CD4-positive, CD25-positive, alpha-beta regulatory T cell (primary cell): ENCODE measurements around the gene GLRA3. TPM values are rescaled to one million over a fixed set of nuclear protein-coding genes. Genes with fewer than 3 reads are reported as not detected.

Experiments
- ATAC-seq, 2 donors: fragments of 150-1000 bp; cut with Tn5 transposase; one replicate each; pipeline ENCODE4 v1.10.0; 2021; ENCODE audit warnings: low read depth in 2 of 2, moderate number of reproducible peaks in 2 of 2, moderate library complexity in 1 of 2
- DNase-seq, 3 donors: peaks; one replicate each; pipeline versions ENCODE4 v3.0.0 to v3.0.0-alpha.2; 2012 to 2022; ENCODE audit warnings: mixed read lengths in 1 of 3
- H3K27ac ChIP-seq: one replicate; pipeline ENCODE4 v1.7.0; 2013; ENCODE audit warnings: mild to moderate bottlenecking, low read length; ENCODE audit not compliant: insufficient read depth, poor library complexity, severe bottlenecking
- H3K27me3 ChIP-seq: one replicate; pipeline ENCODE4 v1.7.0; 2013; ENCODE audit warnings: low read length; ENCODE audit not compliant: control insufficient read depth, insufficient read depth
- H3K36me3 ChIP-seq: one replicate; pipeline ENCODE4 v1.7.0; 2013; ENCODE audit warnings: mild to moderate bottlenecking, low read length, moderate library complexity; ENCODE audit not compliant: control insufficient read depth, insufficient read depth
- H3K4me1 ChIP-seq: 2 replicates; pipeline ENCODE4 v1.7.0; 2013; ENCODE audit warnings: mild to moderate bottlenecking, low read length; ENCODE audit not compliant: insufficient read depth, control insufficient read depth, poor library complexity, severe bottlenecking
- H3K4me3 ChIP-seq: one replicate; pipeline ENCODE4 v1.7.0; 2013; ENCODE audit warnings: low read depth, mild to moderate bottlenecking, low read length, moderate library complexity
- H3K9me3 ChIP-seq, 2 experiments: 1 replicate in 1 of 2; 2 replicates in 1 of 2; pipeline ENCODE4 v1.7.0; 2013; ENCODE audit warnings: low read length in 2 of 2, mild to moderate bottlenecking in 1 of 2, moderate library complexity in 1 of 2; ENCODE audit not compliant: control insufficient read depth in 2 of 2
- H3K27ac Mint-ChIP-seq, 3 donors: one replicate each; pipeline ENCODE4 v1.8.0; 2020 to 2022; ENCODE audit warnings: mild to moderate bottlenecking in 3 of 3, mixed read lengths in 3 of 3, moderate library complexity in 2 of 3
- H3K27me3 Mint-ChIP-seq: one replicate; pipeline ENCODE4 v1.8.0; 2022; ENCODE audit warnings: mild to moderate bottlenecking, mixed read lengths
- H3K36me3 Mint-ChIP-seq: one replicate; pipeline ENCODE4 v1.8.0; 2020; ENCODE audit warnings: mixed read lengths
- H3K4me1 Mint-ChIP-seq, 4 donors: one replicate each; pipeline ENCODE4 v1.8.0; 2020 to 2022; ENCODE audit warnings: mixed read lengths in 4 of 4, mild to moderate bottlenecking in 1 of 4
- H3K4me3 Mint-ChIP-seq, 4 donors: one replicate each; pipeline ENCODE4 v1.8.0; 2020 to 2022; ENCODE audit warnings: mild to moderate bottlenecking in 4 of 4, mixed read lengths in 4 of 4, moderate library complexity in 3 of 4
- H3K9me3 Mint-ChIP-seq, 7 donors: one replicate each; pipeline ENCODE4 v1.8.0; 2020 to 2022; ENCODE audit warnings: mixed read lengths in 7 of 7, mild to moderate bottlenecking in 3 of 7, moderate library complexity in 2 of 7
- polyA plus RNA-seq, 4 donors: library from polyadenylated mRNA; unstranded; fragments of 300-500 nt; fragmentation: Illumina TruSeq; gene quantifications; one replicate each; pipeline ENCODE4 v1.2.3, GENCODE V29; 2021
- total RNA-seq: library from RNA; stranded (reverse); gene quantifications from one replicate; pipeline ENCODE4 v1.2.3, GENCODE V29; 2022

Gene GLRA3
- total and polyA plus RNA-seq, 5 donors from 2014 or later: not detected

DNA sequence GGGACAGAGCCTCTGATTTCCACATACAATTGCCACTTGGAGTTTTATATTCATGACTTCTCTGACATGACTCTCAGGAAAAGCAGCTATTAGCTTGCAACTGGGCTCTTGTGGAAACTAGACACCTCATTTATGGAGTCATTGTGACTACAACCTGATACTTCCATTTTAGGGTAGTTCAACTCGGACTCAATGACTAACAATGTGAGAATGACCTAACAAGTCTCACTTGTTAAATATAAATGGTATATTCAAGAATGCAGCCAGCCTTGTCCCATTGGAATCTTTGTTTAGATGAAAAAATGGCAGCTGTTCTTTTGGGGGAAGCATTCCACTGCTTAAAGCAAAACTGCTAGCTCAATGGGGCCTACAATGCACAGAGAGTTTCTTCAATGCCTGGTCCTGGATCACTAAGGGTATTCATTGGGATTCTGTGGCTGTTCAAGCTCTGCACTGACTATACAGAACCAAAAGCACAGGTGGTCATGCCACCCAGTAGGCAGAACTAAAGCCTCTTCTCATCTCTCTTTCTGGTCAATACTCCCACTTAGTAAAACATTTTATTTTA, 36.5 kb upstream of the GLRA3 start:
- Histone ChIP-seq H3K9me3 (no peaks in the 10 kb centered on the region), H3K27me3 (no peaks in the 10 kb centered on the region), H3K27ac (no peak overlapping the region), H3K36me3 (no peaks in the 10 kb centered on the region), H3K4me3 (no peak overlapping the region), H3K4me1 (no peaks in the 10 kb centered on the region)
- H3K27ac Mint-ChIP-seq: no peak overlapping the region
- no peak overlapping the region for H3K4me3 Mint-ChIP-seq
- H3K9me3 Mint-ChIP-seq: peaks cover 1 to 22% (median 3%) of the 10 kb centered on the region in 7 donors
- ATAC-seq (no peak), DNase-seq (no peak)
- H3K4me1 Mint-ChIP-seq: no peaks in the 10 kb centered on the region
- no peaks in the 10 kb centered on the region for H3K27me3 Mint-ChIP-seq
- H3K36me3 Mint-ChIP-seq: no peaks in the 10 kb centered on the region

DNA sequence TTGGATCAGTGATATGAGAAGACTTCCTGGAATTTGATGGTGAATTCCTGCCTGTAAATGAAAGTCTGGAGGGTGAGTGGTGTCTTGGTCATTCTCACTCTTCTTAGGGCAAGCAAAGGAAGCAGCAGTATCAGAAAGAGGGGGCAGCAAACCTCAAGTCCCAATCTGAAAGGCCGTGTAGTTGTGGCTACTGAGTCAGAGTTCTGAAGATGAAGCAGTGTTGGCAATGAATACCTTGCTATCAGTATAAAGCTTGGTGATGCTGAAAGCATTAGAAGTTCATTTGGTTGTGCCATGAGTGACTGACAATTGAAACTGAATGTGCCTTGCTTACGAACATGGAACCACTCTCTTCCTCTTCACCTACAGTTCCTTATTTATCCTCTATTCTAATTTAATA, 35.0 kb upstream of the GLRA3 start:
- Histone ChIP-seq H3K27ac (no peak overlapping the region), H3K4me3 (no peak overlapping the region), H3K27me3 (no peaks in the 10 kb centered on the region), H3K36me3 (no peaks in the 10 kb centered on the region), H3K9me3 (no peaks in the 10 kb centered on the region), H3K4me1 (no peaks in the 10 kb centered on the region)
- Mint-ChIP-seq H3K4me1 (no peaks in the 10 kb centered on the region), H3K27ac (no peak overlapping the region), H3K36me3 (no peaks in the 10 kb centered on the region), H3K4me3 (no peak overlapping the region), H3K27me3 (no peaks in the 10 kb centered on the region), H3K9me3 (peaks cover 3 to 24% (median 5%) of the 10 kb centered on the region in 7 donors)
- DNase-seq: no peak
- no peak for ATAC-seq

DNA sequence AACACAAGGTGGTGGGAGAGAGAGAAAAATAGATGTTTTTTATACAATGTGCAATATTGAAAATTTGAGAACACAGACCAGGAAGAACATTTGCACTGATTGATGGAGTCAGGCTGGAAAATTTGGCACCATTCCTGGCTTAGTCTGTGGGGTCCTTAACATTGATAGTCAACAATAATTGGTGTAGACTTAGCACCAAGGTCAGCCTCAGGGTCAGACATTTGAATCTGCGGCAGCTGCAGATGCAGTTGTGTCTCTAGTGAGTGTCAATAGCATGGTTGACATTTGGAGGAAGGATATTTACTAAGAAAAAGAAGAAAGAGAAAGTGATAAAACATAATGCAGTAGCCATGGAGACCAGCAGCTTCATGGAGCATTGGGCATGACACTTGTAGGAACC, 31.5 kb upstream of the GLRA3 start:
- no peak overlapping the region for H3K27ac ChIP-seq

DNA sequence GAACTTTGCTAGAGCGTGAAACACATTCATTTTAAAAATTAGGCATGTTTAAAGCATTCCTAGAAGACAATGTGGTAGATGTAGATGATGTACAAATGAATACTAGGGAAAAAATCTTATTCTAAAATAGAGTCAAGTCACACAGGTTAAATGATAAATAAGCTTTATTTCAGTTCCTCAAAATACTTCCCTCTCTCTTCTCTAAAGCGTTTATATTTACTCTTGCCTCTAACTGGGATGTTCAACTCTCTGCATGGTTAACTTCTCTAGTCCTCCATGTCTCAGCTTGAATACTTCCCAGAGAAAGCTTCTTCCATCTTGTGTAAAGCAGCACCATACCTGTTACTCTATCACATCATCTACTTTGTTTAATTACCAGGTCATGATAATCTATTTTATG, 30.9 kb upstream of the GLRA3 start:
- Histone ChIP-seq H3K4me3 (no peak overlapping the region), H3K4me1 (no peaks in the 10 kb centered on the region), H3K27ac (no peak overlapping the region), H3K36me3 (no peaks in the 10 kb centered on the region), H3K9me3 (no peaks in the 10 kb centered on the region), H3K27me3 (no peaks in the 10 kb centered on the region)
- Mint-ChIP-seq H3K4me3 (no peak overlapping the region), H3K36me3 (no peaks in the 10 kb centered on the region), H3K4me1 (no peaks in the 10 kb centered on the region), H3K9me3 (peaks cover 3 to 22% (median 5%) of the 10 kb centered on the region in 7 donors), H3K27ac (no peak overlapping the region), H3K27me3 (no peaks in the 10 kb centered on the region)
- DNase-seq (no peak), ATAC-seq (no peak)

More for the DNA sequence above, 31.5 kb upstream of the GLRA3 start:
- no peaks in the 10 kb centered on the region for H3K4me1 ChIP-seq
- H3K27me3 ChIP-seq: no peaks in the 10 kb centered on the region
- Mint-ChIP-seq H3K27ac (no peak overlapping the region), H3K4me3 (no peak overlapping the region), H3K9me3 (peaks cover 0 to 18% (median 5%) of the 10 kb centered on the region in 7 donors), H3K27me3 (no peaks in the 10 kb centered on the region), H3K4me1 (no peaks in the 10 kb centered on the region), H3K36me3 (no peaks in the 10 kb centered on the region)
- H3K4me3 ChIP-seq: no peak overlapping the region
- no peak for DNase-seq
- no peaks in the 10 kb centered on the region for H3K36me3 ChIP-seq
- ATAC-seq: no peak
- no peaks in the 10 kb centered on the region for H3K9me3 ChIP-seq

DNA sequence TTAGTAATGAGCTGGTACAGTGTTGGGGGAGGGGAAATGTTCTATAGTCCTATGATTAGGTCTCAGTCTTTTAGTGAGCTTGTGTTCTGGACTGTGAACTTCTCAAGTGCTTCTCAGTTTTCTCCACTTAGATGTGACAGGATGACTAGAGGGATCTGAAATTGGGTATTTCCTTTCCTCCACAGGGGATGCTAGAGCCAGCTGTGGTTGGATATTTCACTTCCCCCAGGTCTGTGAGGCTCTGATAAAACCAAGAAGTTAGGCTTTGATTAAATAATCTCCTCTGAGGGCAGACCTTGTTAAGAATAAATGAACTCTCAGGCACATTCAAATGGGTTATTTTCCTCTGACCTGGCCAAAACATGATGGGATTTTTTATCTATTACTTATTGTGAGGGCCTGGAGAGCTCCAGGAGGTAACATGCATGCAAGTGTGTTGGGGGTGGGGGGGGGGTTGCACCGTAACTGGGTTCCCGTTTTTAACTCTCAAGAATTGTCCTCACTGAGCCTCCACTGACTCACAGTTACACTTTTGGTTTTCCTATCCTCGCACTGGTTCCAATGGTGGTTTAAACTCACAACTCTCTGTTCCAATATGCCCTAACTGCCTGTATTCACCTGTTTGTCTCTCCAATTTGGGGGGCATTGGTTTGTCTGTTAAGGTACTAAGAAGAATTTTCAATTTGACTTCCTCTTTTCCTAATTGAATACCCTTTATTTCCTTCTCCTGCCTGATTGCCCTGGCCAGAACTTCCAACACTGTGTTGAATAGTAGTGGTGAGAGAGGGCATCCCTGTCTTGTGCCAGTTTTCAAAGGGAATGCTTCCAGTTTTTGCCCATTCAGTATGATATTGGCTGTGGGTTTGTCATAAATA, 28.1 kb upstream of the GLRA3 start:
- Histone ChIP-seq H3K9me3 (no peaks in the 10 kb centered on the region), H3K36me3 (no peaks in the 10 kb centered on the region), H3K27me3 (no peaks in the 10 kb centered on the region), H3K27ac (no peak overlapping the region), H3K4me3 (no peak overlapping the region), H3K4me1 (no peaks in the 10 kb centered on the region)
- Mint-ChIP-seq H3K27me3 (no peaks in the 10 kb centered on the region), H3K4me1 (no peaks in the 10 kb centered on the region), H3K27ac (no peak overlapping the region), H3K9me3 (peaks cover 3 to 32% (median 4%) of the 10 kb centered on the region in 7 donors), H3K36me3 (no peaks in the 10 kb centered on the region), H3K4me3 (no peak overlapping the region)
- ATAC-seq (no peak), DNase-seq (no peak)

DNA sequence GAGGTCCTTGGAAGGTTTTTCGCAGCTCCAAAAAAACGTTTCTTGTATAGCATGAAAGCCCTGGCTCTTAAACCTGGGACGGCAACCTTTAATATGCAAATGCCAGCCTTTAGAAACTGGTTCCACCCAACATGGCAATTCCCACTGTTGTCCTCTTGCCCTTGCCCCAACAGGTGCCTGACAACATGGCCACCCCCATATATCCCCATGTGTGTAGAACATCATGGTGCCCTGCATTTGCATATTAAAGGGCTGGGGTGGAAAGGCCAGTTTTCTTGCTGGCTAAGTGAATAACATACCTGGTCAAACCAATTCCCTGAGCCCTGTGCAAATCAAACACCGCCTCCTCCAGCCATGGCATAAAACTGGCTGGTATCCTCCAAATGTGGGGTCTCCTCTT, 26.0 kb upstream of the GLRA3 start:
- H3K27me3 Mint-ChIP-seq: no peaks in the 10 kb centered on the region
- Histone ChIP-seq H3K27ac (no peak overlapping the region), H3K9me3 (no peaks in the 10 kb centered on the region), H3K4me3 (no peak overlapping the region), H3K4me1 (no peaks in the 10 kb centered on the region), H3K36me3 (no peaks in the 10 kb centered on the region), H3K27me3 (no peaks in the 10 kb centered on the region)
- H3K4me3 Mint-ChIP-seq: no peak overlapping the region
- no peaks in the 10 kb centered on the region for H3K36me3 Mint-ChIP-seq
- H3K4me1 Mint-ChIP-seq: no peaks in the 10 kb centered on the region
- H3K9me3 Mint-ChIP-seq: peaks cover 2 to 26% (median 4%) of the 10 kb centered on the region in 7 donors
- ATAC-seq (no peak), DNase-seq (no peak)
- no peak overlapping the region for H3K27ac Mint-ChIP-seq

DNA sequence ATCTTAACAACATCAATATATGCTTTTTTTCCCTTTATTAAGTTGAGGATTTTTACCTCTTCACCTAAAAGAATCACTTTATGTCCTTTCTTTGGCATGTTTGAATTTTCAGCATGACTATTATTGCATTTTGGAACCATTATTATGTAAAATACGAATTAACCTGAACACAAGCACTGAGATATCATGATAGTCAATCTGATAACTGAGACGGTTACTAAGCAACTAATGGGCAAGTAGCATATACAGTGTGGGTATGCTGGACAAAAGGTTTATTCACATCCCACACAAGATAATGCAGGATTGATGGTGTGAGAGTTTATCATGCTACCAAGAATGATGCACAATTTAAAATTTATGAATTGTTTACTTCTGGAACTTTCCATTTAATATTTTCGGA, 24.6 kb upstream of the GLRA3 start:
- Mint-ChIP-seq H3K9me3 (peaks cover 0 to 22% (median 4%) of the 10 kb centered on the region in 7 donors), H3K36me3 (no peaks in the 10 kb centered on the region), H3K4me1 (no peaks in the 10 kb centered on the region), H3K4me3 (no peak overlapping the region), H3K27ac (no peak overlapping the region), H3K27me3 (no peaks in the 10 kb centered on the region)
- no peaks in the 10 kb centered on the region for H3K4me1 ChIP-seq
- no peak overlapping the region for H3K4me3 ChIP-seq
- H3K27me3 ChIP-seq: no peaks in the 10 kb centered on the region
- no peaks in the 10 kb centered on the region for H3K9me3 ChIP-seq
- no peak for ATAC-seq
- no peaks in the 10 kb centered on the region for H3K36me3 ChIP-seq
- no peak for DNase-seq
- no peak overlapping the region for H3K27ac ChIP-seq

DNA sequence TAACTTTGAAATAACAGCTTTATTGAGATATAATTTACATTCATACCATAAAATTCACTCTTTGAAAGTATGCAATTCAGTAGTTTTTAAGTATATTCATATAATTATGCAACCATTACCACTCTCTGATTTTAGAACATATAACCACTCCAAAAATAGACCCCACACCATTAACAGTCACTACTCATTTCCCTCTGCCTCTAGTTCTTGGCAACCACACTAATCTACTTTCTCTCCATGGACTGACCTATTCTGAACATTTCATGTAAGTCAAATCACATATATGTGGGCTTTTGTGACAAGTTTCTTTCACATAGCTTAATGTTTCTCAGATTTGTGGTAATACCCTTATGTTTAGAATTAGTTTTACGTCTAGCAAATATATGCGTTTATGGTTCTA, 19.5 kb upstream of the GLRA3 start:
- no peak for DNase-seq
- H3K4me3 ChIP-seq: no peak overlapping the region
- no peaks in the 10 kb centered on the region for H3K9me3 ChIP-seq
- no peak overlapping the region for H3K27ac ChIP-seq
- no peaks in the 10 kb centered on the region for H3K36me3 ChIP-seq
- H3K36me3 Mint-ChIP-seq: no peaks in the 10 kb centered on the region
- H3K27me3 ChIP-seq: no peaks in the 10 kb centered on the region
- H3K4me1 Mint-ChIP-seq: no peaks in the 10 kb centered on the region
- no peaks in the 10 kb centered on the region for H3K27me3 Mint-ChIP-seq
- H3K4me3 Mint-ChIP-seq: no peak overlapping the region
- no peaks in the 10 kb centered on the region for H3K4me1 ChIP-seq
- no peak for ATAC-seq
- H3K9me3 Mint-ChIP-seq: peaks cover 0 to 12% (median 4%) of the 10 kb centered on the region in 7 donors
- H3K27ac Mint-ChIP-seq: no peak overlapping the region
